ENCODE measurements around the gene SRSF2.
A peak's percentile ranks its signal among the peaks of the same experiment; 100 is the strongest.
"Not testable (repeated sequence)": the region's sequence is repeated elsewhere in the genome, so short reads cannot be mapped to it uniquely, and the experiment has no call there.

Gene SRSF2

GRCh38 chr17:76737676-76738467 lies 741 bp upstream of the SRSF2 start, which contains the start of gene MFSD11:
Gene MFSD11, plus strand, starts transcription at chr17:76738119. Its CDS starts 234 bp downstream, at chr17:76738353.
- DNase-seq = peak; percentile 95

- DNase-seq = peak; percentile 77
These were observed 616 bp downstream of the SRSF2 start for GRCh38 chr17:76736349-76737081.

DNA sequence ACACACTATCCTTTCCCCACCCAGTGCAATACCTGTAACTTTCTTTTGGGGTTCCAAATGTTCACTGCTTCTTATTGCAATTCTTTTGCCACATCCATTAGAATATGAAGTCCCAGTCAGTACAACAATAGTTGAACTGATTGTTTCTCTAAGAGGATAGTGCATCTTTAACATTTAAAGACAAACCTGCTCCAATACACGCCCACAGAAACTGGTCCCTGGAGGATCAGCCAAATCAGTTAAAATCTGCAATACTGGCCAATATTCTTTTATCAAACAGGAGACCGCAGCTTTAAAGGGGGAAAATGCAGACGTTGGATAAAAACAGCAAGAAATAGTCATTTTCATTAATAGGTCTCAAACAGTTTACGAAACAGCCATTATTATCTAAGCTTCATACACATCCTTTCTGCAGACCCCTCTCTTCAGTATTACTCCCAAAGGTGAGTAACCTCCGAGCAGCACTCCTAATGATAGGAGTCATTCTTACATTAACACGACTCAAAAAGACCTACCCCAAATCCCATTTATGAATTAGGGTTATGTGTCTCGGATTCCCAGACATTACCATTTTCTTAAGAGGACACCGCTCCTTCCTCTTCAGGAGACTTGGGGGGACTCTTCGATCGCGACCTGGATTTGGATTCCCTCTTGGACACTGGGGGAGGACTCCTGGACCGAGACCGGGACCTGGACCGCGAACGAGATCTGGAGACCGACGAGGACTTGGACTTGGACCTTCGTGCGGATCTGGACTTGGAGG lies 1.4 kb downstream of the SRSF2 start:
- no peak for DNase-seq

- DNase-seq = peak; percentile 68
These were observed 2.1 kb downstream of the SRSF2 start for GRCh38 chr17:76735006-76735405.

DNA sequence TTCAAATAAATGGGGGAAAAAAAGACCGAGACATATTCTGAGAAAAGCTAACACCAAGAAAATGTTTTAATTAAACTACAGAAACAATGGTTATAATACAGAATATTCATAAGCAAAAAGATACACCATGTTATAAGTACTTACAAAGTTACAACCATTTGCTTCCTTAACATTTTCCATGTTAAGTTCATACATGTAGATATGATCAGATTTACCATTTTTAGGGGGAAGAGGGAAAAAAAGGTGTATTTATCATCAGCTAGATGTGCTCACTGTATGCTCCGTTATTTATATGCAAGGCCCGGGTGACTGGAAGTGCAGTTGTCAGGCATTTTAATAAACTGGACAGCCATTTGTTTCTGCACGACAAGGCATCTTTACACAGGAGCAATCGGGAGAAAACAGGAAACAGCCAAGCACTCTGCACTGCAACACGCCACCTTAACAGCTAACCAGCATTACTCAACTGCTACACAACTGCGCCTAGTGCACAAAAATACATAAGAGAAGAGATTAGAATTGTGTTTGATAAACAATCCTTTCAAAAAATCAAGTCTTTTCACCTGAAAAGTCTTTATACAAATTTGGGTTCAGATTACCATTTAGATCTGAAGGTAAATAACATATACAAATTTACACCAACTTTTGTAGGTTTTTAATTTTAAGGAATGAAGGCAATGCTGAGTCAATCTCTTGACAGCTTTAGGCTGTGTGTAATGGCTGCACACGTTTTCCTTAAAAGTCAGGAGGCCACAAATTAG lies 2.9 kb downstream of the SRSF2 start:
- peak; percentile 40 for DNase-seq

DNA sequence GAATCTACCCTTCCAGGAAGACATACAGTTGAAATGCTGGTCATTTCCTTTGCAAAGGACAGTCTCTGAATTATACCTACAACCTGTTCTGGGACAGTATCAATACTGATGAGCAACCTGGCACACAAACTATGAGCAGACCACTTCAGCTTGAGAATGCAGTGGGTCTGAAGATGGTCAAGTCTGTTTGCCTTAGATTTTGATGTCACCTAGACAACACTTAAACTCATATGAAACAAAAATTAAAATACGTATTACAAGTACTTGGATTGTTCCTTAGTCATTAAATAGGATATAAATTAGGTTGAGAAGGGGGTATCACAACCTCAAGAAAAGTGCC lies 3.5 kb downstream of the SRSF2 start:
- DNase-seq = no peak

- no peak for DNase-seq
These were observed 4.2 kb downstream of the SRSF2 start for GRCh38 chr17:76732734-76733617.

- DNase-seq = not testable (repeated sequence)
These were observed 5.1 kb downstream of the SRSF2 start for GRCh38 chr17:76731800-76732733.

GRCh38 chr17:76727745-76728456 lies 9.2 kb downstream of the SRSF2 start:
- peak; percentile 63 for DNase-seq

GRCh38 chr17:76726776-76727718 lies 10.1 kb downstream of the SRSF2 start, which contains the start of gene METTL23:
Gene METTL23, plus strand, starts transcription at chr17:76726839. Its CDS starts 2,872 bp downstream, at chr17:76729711.
- DNase-seq = peak; percentile 63

- peak; percentile 98 for DNase-seq
These were observed 10.8 kb downstream of the SRSF2 start, which contains the start of gene JMJD6 for GRCh38 chr17:76726231-76726775. Gene JMJD6, minus strand, starts transcription at chr17:76726606. Its CDS starts 131 bp downstream, at chr17:76726475.

- peak; percentile 85 for DNase-seq
These were observed 11.4 kb downstream of the SRSF2 start for GRCh38 chr17:76725580-76726230.

DNA sequence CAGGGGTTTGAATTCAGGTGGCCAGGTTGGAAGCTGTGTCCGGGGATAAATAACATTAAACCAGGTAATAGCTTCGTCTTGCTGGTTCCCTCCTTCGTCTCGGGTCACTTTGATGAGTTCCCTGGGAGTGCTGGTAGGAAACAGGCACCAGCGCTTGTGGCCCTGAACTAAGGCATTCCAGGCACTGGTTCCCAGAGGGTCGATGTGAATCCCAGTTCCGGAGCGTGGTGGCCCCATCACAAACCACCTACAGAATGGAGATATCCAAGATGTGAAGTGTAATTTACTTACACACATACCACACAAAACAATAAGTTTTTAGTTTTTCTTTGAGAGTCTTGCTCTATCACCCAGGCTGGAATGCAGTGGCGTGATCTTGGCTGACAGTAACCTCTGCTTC lies 13.3 kb downstream of the SRSF2 start:
- no peak for DNase-seq

- DNase-seq = not testable (repeated sequence)
These were observed 14.2 kb downstream of the SRSF2 start for GRCh38 chr17:76722977-76723376.

DNA sequence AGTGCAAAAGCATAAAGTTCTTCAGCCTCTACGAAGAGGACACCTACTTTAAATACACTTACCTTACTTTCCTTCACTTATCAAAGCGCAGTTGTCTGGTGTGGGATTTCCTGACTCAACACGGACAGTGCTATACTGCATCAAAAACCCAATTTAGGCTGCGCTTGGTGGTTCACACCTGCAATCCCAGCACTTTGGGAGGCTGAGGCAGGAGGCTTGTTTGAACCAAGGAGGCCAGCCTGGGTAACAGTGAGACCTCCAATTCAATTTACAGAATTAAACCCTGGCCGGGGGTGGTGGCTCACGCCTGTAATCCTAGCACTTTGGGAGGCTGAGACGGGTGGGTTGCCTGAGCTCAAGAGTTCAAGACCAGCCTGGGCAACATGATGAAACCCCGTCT lies 14.9 kb downstream of the SRSF2 start:
- DNase-seq = no peak

DNA sequence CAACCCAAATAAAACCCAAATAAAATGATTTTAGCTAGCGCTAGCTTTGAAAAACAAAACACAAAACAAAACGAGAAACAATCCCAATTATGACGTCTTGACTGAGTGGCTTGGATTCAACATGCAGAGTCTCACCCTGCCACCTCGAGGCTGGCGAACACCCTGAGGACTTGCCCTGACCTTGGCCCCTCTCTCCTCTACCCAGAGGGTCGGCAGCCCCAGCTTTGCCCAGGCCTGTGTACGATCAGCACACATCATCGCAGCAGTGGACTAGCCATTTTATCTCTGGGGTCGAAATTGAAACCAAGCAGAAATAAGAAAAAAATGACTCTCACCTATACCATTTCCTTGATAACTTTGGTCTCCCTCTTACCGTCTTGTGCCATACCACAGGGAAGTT lies 15.7 kb downstream of the SRSF2 start:
- no peak for DNase-seq

GRCh38 chr17:76720941-76721340 lies 16.2 kb downstream of the SRSF2 start:
- DNase-seq = no peak
